Right hindlimb (tissue), 1 donor: Measurements from ENCODE around the gene WDHD1.
"Not testable (repeated sequence)": the region's sequence is repeated elsewhere in the genome, so short reads cannot be mapped to it uniquely, and the experiment has no call there.

Experiments used
- DNase-seq: peaks from one replicate; pipeline ENCODE4 v3.0.0-alpha.2; 2018

Gene WDHD1, protein sequence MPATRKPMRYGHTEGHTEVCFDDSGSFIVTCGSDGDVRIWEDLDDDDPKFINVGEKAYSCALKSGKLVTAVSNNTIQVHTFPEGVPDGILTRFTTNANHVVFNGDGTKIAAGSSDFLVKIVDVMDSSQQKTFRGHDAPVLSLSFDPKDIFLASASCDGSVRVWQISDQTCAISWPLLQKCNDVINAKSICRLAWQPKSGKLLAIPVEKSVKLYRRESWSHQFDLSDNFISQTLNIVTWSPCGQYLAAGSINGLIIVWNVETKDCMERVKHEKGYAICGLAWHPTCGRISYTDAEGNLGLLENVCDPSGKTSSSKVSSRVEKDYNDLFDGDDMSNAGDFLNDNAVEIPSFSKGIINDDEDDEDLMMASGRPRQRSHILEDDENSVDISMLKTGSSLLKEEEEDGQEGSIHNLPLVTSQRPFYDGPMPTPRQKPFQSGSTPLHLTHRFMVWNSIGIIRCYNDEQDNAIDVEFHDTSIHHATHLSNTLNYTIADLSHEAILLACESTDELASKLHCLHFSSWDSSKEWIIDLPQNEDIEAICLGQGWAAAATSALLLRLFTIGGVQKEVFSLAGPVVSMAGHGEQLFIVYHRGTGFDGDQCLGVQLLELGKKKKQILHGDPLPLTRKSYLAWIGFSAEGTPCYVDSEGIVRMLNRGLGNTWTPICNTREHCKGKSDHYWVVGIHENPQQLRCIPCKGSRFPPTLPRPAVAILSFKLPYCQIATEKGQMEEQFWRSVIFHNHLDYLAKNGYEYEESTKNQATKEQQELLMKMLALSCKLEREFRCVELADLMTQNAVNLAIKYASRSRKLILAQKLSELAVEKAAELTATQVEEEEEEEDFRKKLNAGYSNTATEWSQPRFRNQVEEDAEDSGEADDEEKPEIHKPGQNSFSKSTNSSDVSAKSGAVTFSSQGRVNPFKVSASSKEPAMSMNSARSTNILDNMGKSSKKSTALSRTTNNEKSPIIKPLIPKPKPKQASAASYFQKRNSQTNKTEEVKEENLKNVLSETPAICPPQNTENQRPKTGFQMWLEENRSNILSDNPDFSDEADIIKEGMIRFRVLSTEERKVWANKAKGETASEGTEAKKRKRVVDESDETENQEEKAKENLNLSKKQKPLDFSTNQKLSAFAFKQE

DNA sequence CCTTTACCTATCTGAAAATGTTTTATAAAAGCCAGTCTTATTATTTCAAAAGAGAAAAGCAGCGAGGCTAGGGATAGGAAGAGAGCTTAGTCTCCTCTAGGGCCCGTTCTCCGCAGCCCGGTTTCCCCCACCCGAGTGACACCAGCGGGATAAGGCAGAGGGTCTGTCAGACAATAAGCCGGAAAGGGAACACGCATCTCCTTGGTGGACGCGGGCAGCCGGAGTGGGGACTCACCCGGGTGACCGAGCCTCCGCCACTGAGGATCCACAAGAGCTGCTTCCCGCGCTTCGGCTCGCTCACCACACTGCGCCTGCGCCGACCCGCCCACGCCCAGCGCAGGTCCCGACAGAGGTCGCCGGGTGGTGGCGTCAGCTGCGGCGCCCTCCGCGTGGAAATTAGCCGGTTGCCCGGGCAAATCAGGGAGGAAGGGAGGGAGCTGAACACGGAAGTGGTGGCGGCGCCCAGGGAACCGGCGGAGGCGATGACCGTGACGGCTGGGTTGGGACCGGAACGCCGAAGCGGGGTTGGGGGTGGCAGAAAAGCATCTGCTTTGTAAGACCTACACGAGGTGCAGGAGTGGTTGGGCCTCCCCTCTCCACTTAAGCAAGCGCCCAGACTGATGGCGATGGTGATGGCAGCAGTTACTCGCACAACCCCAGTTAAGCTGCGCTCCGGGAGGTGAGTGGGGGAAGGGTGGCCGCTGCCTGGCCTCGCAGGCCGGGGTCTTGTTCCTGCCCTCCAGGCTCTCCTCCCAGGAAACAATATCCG is at the start of gene WDHD1, which contains the start of gene SOCS4:
Gene WDHD1, minus strand, starts transcription at position 307 of the 769 bp plus-strand sequence. CDS start 312 bp downstream, outside the sequence.
Gene SOCS4, plus strand, starts transcription at position 444 of the 769 bp plus-strand sequence. CDS start 15,806 bp downstream, outside the sequence.
- peak; percentile 97 for DNase-seq

DNA sequence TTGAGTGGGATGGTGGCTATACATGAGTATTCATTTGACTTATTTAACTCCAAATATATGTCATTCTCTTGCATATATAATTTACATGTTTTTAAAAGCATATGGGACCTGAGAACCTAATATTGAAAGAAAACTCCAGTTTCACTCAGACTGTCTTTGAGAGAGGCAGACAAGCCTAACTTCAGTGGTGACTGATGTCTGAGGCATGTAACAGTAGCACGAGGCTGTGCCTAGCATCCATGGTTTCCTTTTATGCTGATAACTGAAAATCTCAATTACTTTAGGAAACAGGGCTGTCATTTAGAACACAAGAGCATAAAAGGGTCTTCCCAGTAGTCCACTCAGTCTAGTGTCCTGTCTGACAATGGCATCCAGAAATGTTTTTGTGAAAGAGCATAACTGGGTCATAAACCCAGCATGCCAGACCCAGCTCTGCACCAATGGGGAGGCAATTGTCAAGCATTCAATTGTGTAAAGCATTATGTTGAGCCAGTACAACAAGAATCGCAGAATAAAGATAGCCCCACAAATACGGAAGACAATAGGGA is 48.8 kb upstream of the WDHD1 start:
- DNase-seq = no peak

DNA sequence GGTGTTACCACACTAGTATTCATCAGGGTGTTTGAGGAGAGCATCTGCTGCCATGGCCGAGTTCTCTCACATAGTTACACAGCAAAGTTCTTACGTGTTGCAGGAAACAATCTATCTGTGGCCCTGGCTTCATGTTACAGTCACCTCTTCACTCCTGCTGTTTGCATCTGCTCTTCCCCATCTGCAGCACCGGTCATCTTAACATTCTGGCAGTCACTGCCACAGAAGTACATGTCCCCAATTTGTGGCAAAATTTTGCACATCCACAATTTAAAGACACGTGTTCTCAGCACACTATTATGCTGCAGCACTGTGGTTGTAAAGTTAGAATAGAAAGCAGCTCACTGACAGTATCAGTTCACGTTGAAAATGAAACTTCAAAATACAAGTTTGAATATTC is 47.8 kb upstream of the WDHD1 start:
- DNase-seq = no peak

DNA sequence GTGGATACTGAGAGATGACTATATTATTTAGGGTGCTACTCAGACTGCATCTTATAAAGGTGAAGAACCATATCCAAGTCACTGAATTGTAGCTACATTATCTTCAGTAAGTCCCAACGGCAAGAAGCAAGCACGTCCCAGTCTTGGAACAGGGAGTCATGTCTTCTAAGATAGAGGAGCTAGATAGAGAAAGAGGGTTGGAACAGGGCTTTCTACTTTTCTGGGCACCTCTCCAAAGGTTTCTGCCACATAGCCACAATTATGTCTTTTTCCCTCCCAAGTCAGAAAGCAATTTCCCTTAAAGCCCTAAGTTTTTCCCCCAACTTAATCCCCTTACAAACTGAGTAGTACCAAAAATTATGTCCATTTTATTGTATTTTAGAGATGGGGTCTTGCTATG is 47.0 kb upstream of the WDHD1 start:
- no peak for DNase-seq

DNA sequence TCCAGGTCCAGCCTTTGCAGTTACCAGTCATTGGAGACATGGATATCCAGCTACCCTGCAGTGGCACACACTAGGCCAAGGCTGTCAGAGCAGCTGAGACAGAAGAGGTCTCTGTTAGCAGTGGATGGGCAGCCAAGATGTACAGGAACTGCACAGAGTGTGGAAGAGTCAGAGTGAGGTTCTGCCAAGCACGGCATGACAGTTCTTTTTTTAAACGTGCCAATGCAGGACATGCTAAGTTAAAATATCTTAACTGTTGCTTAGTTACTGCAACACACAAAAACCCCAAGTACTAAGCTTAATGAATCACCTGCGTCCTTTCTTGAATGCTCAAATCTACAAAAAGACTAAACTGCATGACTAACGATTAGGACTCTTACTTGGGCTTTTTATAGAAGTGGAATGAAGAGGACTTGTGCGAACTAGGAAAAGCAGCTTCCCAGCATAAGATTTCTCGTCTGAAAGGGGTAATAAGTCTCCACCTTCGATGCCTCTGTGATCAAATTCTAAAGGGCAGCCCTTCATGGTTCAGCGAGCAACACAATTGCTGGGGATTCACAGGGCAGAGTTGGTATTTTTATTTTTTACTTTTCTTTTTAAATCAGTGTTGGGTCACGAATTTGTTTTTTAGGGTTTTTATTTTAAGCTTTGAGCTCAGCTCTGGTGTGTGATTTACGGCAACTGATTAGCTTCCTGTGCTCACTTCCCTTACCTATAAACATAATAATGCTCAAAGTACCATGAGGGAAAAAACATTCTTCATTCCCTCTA is 45.2 kb upstream of the WDHD1 start:
- DNase-seq = peak; percentile 69

DNA sequence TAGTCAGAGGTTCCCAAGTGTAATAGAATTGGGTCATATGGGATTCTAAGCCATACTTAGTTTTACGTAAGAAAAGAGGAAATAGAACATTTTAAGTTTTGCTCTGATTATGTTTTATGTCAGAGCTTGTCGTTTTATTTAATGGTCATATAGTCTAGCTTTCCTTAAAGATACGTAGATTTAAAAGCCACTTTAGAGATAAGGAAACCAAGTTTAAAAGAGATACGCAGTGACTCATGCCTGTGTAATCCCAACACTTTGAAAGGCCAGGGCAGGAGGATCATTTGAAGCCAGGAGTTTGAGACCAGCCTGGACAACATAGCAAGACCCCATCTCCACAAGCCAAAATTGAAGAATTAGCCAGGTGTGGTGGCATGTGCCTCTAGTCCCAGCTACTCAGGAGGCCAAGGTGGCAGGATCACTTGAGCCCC is 44.1 kb upstream of the WDHD1 start:
- no peak for DNase-seq

DNA sequence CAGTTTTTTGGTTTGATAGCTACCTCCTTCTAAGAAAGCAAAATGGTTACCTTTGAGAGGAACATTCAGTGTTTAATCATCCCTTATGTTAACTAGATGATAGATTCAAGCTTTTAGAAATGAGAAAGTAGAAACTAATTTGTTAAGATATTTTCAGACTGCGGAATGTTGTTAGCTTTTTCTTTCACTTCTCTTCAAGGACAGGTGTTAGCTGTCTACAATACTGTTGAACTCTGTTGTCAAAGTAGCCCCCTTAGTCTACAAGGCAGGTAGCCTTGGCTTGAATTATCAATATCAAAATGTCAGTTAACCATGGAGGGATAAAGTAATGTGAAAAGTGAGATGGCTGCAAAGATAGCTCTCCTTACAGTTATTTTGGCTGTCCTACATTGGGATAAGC is 39.3 kb upstream of the WDHD1 start:
- DNase-seq = no peak

DNA sequence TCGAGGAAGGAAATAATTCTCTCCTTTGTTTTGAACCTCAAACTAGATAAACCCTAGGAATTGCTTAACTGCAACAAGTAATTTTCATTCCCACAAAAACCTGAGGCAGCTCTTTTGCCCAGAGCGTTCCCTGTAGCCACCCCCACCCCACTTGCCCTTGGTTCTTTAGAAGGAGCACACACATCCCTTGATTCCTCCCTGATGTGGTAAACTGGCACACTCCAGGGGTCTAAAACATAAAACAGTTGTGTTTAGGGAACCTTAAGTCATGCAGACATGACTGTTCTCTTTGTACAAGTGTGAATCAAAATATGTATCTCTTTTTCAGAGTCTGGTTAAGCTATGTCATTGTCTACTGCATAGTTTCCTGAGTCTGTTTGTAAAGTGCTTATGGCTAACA is 38.5 kb upstream of the WDHD1 start:
- DNase-seq = no peak

DNA sequence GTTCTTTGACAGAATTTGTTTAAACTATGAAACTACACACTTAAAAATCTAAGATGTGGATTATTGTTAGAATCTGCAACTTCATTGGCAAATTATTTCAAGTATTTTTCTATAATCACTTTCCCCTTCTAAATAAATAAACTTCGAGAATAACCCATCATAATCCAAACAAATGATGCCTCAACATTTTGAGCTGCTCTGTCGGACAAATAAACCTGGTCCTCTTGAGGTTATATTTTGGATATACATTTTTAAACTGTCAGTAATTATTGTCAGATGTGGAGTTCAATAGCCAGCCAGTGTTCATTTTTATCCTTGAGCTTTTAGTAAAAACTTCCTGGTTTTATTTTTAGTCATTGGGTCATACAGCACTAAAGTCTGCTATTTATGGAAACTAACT is 38.0 kb upstream of the WDHD1 start:
- not testable (repeated sequence) for DNase-seq

DNA sequence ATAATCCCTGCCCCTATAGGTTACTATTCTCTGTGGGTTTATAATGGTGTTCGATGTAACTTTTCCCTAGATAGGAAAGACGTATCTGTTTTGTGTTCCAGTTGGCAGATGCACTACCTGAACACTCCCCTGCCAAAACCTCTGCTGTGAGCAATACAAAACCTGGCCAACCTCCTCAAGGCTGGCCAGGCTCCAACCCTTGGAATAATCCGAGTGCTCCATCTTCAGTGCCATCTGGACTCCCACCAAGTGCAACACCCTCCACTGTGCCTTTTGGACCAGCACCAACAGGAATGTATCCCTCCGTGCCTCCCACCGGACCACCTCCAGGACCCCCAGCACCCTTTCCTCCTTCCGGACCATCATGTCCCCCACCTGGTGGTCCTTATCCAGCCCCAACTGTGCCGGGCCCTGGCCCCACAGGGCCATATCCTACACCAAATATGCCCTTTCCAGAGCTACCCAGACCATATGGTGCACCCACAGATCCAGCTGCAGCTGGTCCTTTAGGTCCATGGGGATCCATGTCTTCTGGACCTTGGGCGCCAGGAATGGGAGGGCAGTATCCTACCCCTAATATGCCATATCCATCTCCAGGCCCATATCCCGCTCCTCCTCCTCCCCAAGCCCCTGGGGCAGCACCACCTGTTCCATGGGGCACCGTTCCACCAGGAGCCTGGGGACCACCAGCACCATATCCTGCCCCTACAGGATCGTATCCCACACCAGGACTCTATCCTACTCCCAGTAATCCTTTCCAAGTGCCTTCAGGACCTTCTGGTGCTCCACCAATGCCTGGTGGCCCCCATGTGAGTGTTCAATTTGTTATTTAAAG is 35.8 kb upstream of the WDHD1 start:
- DNase-seq = no peak

DNA sequence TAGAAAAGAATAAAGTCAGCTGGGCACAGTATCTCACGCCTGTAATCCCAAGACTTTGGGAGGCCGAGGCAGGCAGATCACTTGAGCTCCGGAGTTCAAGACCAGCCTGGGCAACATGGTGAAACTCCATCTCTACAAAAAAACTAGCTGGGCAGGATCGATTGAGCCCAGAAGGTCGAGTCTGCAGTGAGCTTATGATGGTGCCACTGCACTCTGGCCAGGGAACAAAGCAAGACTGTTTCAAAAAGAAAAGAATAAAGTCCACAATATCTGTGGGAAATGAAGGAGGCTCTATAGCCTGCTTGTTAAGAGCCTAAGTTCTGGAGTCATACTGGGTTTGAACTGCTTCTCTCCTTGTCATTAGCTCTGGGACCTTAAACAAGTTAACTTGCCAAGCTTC is 32.4 kb upstream of the WDHD1 start:
- no peak for DNase-seq

DNA sequence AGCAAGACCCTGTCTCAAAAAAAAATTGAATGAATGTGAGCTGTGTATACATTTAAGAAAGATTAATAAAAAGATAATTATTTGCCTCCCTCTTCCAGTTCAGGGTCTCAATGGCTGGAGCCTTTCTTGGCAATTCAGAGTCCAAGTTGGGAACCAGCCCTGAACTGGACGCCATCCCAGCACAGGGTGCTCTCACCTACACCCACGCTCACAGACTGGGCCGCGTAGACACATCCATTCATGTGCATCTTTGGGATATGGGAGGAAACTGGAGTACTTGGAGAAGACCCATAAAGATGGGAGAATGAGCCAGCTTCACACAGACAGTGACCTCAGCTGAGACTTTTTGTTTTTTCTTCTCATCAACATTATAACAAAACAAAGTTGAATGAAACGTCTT is 31.0 kb upstream of the WDHD1 start:
- DNase-seq = no peak

DNA sequence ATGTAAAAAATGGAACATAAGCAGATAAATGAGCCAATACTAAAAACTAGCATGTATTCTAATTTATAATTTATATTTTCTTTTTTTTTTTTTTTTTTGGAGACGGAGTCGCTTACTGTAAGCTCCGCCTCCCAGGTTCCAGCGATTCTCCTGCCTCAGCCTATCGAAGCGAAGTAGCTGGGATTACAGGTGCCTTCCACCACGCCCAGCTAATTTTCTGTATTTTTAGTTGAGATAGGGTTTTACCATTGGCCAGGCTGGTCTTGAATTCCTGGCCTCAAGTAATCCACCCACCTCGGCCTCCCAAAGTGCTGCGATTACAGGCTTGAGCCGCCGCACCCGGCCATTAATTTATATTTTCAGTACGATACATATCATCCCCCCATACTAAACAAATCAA is 27.2 kb upstream of the WDHD1 start:
- DNase-seq = no peak

DNA sequence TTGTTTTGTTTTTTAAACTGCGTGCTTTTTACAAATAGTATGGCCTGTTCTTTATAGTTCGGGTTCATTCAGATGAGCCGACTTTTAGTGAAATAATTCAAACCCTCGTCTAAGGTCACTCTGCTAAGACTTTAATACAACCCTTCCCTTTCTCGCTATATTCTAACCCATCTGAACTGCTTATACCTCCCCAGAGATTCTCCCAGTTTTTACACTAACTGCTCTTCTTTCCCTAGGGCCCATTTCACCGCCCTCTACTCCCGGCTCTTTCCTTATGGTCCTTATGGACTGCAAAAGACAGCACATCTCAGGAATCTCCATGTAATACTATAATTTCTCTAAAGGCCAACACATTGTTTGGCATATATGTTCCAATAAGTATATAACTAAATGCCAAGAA is 26.6 kb upstream of the WDHD1 start:
- DNase-seq = no peak

DNA sequence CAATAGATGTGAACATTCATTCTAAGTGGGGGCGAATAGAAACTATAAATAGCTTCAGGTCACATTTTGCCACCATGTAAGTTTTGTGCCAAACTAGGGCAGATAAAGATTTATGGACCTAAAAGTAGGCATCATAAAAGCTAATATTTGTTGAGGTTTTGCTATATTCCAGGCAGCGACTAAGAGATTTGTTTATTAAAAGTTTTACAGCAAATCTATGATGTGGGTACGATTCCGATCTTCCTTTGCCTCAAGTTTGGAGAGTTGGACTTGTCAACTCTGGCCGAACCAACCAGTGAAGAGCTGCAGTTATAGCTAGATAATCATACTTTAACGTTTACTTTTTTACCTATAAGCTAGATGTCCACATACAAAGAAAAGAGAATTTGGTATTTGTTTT is 26.1 kb upstream of the WDHD1 start:
- DNase-seq = no peak

DNA sequence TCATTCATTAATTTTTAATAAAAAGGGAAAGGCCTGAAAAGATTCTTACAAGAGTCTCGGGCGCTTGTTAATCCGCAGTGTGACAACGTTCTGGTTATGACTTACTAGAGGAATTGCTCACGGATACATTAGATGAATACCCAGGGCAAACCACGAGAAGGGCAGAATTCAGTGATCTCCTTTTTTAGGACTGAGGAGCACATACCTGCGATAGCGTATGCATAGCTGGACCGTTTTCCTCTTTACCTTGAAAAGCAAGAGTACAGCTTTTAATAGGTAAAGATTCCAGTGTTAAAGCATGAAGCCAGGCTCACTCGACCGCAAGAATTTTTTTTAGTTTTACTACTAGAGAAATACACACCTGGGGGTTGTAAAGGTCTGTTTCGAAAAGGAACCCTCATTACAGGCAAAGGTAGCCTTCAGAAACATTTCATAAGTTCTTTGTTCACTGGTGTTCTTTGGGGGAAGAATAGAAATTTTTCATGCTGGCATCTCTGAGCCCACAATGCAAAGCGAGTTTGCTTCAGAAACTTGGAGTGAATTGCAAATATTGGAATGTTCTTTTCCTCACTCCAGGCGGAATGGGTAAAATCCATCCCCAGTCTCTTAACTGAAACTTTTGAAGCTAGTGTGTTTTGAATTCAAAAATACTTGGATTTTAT is 25.5 kb upstream of the WDHD1 start:
- DNase-seq = no peak

DNA sequence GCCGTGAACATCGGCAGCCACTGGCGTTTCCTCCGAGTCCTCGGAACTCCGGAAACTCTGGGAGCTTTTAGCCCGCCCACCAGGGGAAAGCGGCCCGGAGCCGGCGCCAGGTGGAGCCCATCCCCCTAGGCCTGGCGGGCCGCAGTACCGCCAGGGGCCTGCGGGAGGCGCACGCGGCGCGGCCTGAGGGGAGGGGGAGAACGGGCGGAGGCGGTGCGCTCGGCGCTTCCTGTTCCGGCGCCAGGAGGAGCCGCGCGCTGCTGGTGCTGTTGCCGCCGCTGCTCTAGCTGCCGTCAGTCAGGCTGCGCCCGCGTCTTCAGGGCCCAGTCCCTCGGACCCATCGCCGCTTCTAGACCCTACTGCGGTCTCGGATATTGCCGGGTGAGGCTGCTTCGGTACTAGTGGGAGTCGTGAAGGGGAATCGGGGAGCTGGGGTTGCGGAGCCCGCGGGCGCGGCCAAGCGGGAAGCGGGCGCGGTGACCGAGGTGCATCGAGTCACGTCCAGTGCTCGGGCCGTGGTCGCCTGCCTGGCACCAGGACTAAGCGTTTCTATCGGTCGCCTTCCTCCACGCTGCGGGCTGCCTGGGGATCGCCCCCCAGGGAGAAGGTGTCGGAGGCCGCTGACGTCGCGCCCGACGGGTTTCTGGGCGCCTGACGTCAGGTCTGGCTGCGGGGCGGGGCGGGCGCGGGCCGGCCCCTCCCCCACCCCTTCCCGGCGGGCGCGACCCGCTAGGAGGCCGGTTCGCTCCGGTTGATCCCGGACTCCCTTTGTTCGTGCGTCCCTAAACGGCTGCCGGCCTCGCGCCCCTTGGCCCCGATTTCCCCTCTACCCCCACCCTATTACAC is 24.7 kb upstream of the WDHD1 start, which contains the start of gene MAPK1IP1L:
Gene MAPK1IP1L, plus strand, starts transcription at position 225 of the 846 bp plus-strand sequence. CDS start 10,037 bp downstream, outside the sequence.
- peak; percentile 97 for DNase-seq

DNA sequence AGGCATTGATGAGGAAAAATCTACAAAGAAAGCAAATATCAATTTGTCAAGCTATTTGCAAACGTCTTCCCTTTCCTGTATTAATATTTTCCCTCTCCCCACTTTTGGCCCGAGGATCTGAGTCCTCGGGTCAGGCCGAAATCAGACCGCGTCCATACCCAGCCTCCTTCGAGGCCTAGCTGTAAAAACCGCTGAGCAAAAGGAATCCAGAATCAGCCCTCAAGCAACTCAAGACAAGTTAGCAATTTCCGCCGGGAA is 24.2 kb upstream of the WDHD1 start:
- DNase-seq = no peak

DNA sequence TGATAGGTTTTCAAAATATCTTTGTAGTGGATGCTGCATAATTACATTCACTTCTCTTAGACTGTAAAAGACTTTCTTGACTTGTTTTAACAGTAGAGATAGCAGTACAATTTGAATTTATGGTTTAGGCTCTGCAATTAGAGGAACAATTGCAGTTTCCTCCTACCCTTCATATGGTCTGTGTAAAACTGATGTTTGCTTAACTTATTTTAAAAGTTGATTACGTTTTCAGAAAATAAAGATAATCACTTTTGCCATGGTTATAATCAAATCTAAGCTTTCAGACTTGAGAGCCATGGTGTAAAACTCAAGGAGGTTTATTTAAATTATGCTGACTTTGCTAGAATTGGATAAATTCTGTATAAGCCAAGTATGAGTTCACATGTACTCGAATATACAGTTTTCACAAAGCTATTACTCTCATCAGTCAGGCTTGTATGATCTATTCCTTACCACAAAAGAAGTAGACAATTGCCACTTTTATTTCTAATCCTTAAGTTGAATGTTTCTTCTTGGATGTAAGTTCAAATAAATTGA is 22.1 kb upstream of the WDHD1 start:
- no peak for DNase-seq
